Loucy (cell line): ENCODE measurements around the gene TMEM117.

Experiments used
- CTCF ChIP-seq: fragments of 200-600 bp; sonication (generic); conservative IDR thresholded peaks from 2 replicates; pipeline ENCODE4 v1.5.1; 2014; ENCODE audit warnings: mild to moderate bottlenecking, antibody characterized with exemption, low read length
- EZH2phosphoT487 ChIP-seq: fragments of 200-600 bp; IDR thresholded peaks from 2 replicates; pipeline ENCODE4 v1.6.1; 2018; ENCODE audit warnings: antibody characterized with exemption, mild to moderate bottlenecking, moderate library complexity, borderline replicate concordance

- TF ChIP-seq EZH2phosphoT487 (no peak), CTCF (no peak)
Observed at GRCh38 chr12:44235674-44236073, 399.8 kb downstream of the TMEM117 start.
